ENCODE measurements around the gene PPP1R9B.

PPP1R9B gene

GRCh38 chr17:50155115-50155819, 4.8 kb upstream of the PPP1R9B start:
- no peak for DNase-seq

- DNase-seq = no peak
Measured at GRCh38 chr17:50154604-50155003, 4.1 kb upstream of the PPP1R9B start.

- no peak for DNase-seq
Measured at GRCh38 chr17:50153650-50154575, 3.4 kb upstream of the PPP1R9B start.

- DNase-seq = no peak
Measured at GRCh38 chr17:50152736-50153135, 2.3 kb upstream of the PPP1R9B start.

- peak; percentile 56 for DNase-seq
Measured at GRCh38 chr17:50151937-50152547, 1.6 kb upstream of the PPP1R9B start.

- DNase-seq = peak; percentile 88 to 90
Measured at GRCh38 chr17:50151041-50151936, 812 bp upstream of the PPP1R9B start.

GRCh38 chr17:50149417-50150353, 792 bp downstream of the PPP1R9B start:
- peak; percentile 56 to 60 for DNase-seq

GRCh38 chr17:50149091-50149416, 1.4 kb downstream of the PPP1R9B start:
- DNase-seq = no peak

GRCh38 chr17:50148226-50149090, 2.0 kb downstream of the PPP1R9B start:
- peak; percentile 70 to 77 for DNase-seq

GRCh38 chr17:50147841-50148225, 2.6 kb downstream of the PPP1R9B start:
- DNase-seq = no peak

GRCh38 chr17:50146927-50147665, 3.4 kb downstream of the PPP1R9B start:
- DNase-seq = peak in 1 of 2 donors; percentile 21

- DNase-seq = peak in 1 of 2 donors; percentile 28
Measured at GRCh38 chr17:50146230-50146926, 4.1 kb downstream of the PPP1R9B start.

- DNase-seq = no peak
Measured at GRCh38 chr17:50145532-50146229, 4.8 kb downstream of the PPP1R9B start.

GRCh38 chr17:50144845-50145531, 5.5 kb downstream of the PPP1R9B start:
- DNase-seq = no peak

- DNase-seq = no peak
Measured at GRCh38 chr17:50144355-50144754, 6.1 kb downstream of the PPP1R9B start.

GRCh38 chr17:50143461-50144176, 6.9 kb downstream of the PPP1R9B start:
- no peak for DNase-seq

- no peak for DNase-seq
Measured at GRCh38 chr17:50141745-50142110, 8.7 kb downstream of the PPP1R9B start.
